Adrenal gland (tissue), 5 donors: Measurements from ENCODE around the gene TEX11.

Experiments used
- POLR2A ChIP-seq, 2 donors: fragments of 450-650 bp; IDR thresholded peaks; one replicate each; pipeline ENCODE4 v1.6.1; 2017; ENCODE audit warnings: antibody characterized with exemption in 2 of 2, mild to moderate bottlenecking in 2 of 2, moderate library complexity in 1 of 2
- TF ChIP-seq, protein P1 (sequence below), 6 experiments: fragments of 450-650 bp in 4 of 6; fragments of 200-600 bp in 2 of 6; sonication (generic) in 1 of 6; IDR thresholded peaks; 1 replicate in 5 of 6; 2 replicates in 1 of 6; pipeline versions ENCODE4 v1.5.1 to v1.8.0; 2016 to 2021; ENCODE audit warnings: antibody characterized with exemption in 6 of 6, mild to moderate bottlenecking in 2 of 6, moderate library complexity in 1 of 6
- donor health status: DM: no; HTN: no; CAD: no.

DNA sequence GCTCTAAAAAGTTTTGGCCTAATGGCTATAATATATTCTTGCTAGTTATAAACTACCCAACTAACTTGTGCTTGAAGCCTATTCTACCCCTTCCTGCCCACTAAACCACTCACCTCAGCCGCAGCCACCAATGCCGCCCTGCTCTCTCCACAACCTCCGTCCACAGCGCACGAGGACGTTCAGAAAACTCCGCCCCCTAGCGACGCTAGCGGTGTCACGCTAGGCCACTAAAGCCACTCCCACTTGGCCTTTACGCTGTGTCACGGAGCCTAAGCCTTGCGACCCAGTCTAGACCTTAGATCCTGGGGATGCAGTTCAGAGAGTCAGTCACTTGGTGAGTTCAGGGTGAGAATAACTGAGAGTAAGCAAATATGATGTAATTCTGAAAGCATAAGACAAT is at the start of gene TEX11:
- TF ChIP-seq POLR2A (IDR thresholded peaks at IDR 0.05), result no peak
- TF ChIP-seq, protein P1, sequence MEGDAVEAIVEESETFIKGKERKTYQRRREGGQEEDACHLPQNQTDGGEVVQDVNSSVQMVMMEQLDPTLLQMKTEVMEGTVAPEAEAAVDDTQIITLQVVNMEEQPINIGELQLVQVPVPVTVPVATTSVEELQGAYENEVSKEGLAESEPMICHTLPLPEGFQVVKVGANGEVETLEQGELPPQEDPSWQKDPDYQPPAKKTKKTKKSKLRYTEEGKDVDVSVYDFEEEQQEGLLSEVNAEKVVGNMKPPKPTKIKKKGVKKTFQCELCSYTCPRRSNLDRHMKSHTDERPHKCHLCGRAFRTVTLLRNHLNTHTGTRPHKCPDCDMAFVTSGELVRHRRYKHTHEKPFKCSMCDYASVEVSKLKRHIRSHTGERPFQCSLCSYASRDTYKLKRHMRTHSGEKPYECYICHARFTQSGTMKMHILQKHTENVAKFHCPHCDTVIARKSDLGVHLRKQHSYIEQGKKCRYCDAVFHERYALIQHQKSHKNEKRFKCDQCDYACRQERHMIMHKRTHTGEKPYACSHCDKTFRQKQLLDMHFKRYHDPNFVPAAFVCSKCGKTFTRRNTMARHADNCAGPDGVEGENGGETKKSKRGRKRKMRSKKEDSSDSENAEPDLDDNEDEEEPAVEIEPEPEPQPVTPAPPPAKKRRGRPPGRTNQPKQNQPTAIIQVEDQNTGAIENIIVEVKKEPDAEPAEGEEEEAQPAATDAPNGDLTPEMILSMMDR (IDR thresholded peaks at IDR 0.05), result no peak
